Measurements from ENCODE around the gene FAM135A.

GRCh38 chr6:70415247-70415646 is 1.9 kb downstream of the FAM135A start:
- TF ChIP-seq EZH2phosphoT487 (IDR thresholded peaks at IDR 0.05; ENCODE audit: insufficient read depth, low read depth) (no peak), EZH2 (IDR thresholded peaks at IDR 0.05; ENCODE audit: insufficient read depth, poor library complexity, severe bottlenecking) (no peak)

Data from GM23248 (cell line).